NT2/D1 (cell line): ENCODE measurements around the gene CHMP3.

ENCODE experiments used
- YY1 ChIP-seq: IDR thresholded peaks from 2 replicates; pipeline ENCODE4 v1.6.1; 2011; ENCODE audit not compliant: insufficient read length, insufficient read depth
- ZNF274 ChIP-seq: IDR thresholded peaks from 2 replicates; pipeline ENCODE4 v1.6.1; 2011; ENCODE audit warnings: mild to moderate bottlenecking, low read depth, low read length

- no peak for TF ChIP-seq ZNF274
- no peak for TF ChIP-seq YY1
These were observed 5.4 kb downstream of the CHMP3 start for GRCh38 chr2:86557836-86558235.
